Measurements from ENCODE around the gene SH3BGRL. TPM values are rescaled to one million over a fixed set of nuclear protein-coding genes. Genes with fewer than 3 reads are reported as not detected.

Gene SH3BGRL
- total and polyA plus RNA-seq, 9 of the 15 experiments (the other 6 are each of a cell fraction or from before 2014, with no cell fraction given), result 21.3 to 74.3 (median 45.4) TPM

GRCh38 chrX:81201671-81202455 lies at the start of gene SH3BGRL, which contains the start of gene HMGN5 (continued):
- no peak for TF ChIP-seq ZNF398 (CRISPR knock-in tag; IDR thresholded peaks at IDR 0.05)
- TF ChIP-seq GABPA (tag; conservative IDR thresholded peaks at IDR 0.05; ENCODE audit: low read depth), result 0 out of 2 replicates have a peak, but pooled peaks have one; percentile 20
- TF ChIP-seq ZBTB9 (CRISPR knock-in tag; IDR thresholded peaks at IDR 0.05), result no peak
- TF ChIP-seq ATF7 (IDR thresholded peaks at IDR 0.05), result no peak
- peak; percentile 29; the same call in 1 of the 2 replicates for TF ChIP-seq TFAP4 (CRISPR knock-in tag; IDR thresholded peaks at IDR 0.05; ENCODE audit: borderline replicate concordance)
- no peak for TF ChIP-seq ARID1B (IDR thresholded peaks at IDR 0.05)
- no peak for TF ChIP-seq FOXA1 (IDR thresholded peaks at IDR 0.05; ENCODE audit: borderline replicate concordance)
- TF ChIP-seq KDM2B (CRISPR knock-in tag; IDR thresholded peaks at IDR 0.05), result no peak
- peak; percentile 20 for TF ChIP-seq POLR2B (IDR thresholded peaks at IDR 0.05; ENCODE audit: low read depth, partially characterized antibody)
- TF ChIP-seq ZNF165 (CRISPR knock-in tag; IDR thresholded peaks at IDR 0.05; ENCODE audit: borderline replicate concordance), result no peak
- TF ChIP-seq ZNF512 (tag; IDR thresholded peaks at IDR 0.05), result no peak
- TF ChIP-seq SNRNP70 (optimal IDR thresholded peaks at IDR 0.05; ENCODE audit: low read depth, low read length), result no peak
- TF ChIP-seq NFXL1 (CRISPR knock-in tag; IDR thresholded peaks at IDR 0.05), result no peak
- no peak for TF ChIP-seq PRMT5 (CRISPR knock-in tag; IDR thresholded peaks at IDR 0.05)
- peak; percentile 41; the same call in 1 of the 2 replicates for TF ChIP-seq PHF8 (IDR thresholded peaks at IDR 0.05; ENCODE audit: borderline replicate concordance, low read length)
- TF ChIP-seq HDAC6 (IDR thresholded peaks at IDR 0.05; ENCODE audit: low read depth, low read length), result no peak
- no peak for TF ChIP-seq ETV5 (CRISPR knock-in tag; IDR thresholded peaks at IDR 0.05; ENCODE audit: low read depth)
- no peak for TF ChIP-seq FOS (IDR thresholded peaks at IDR 0.05; ENCODE audit: extremely low read depth, insufficient read length)
- no peak for TF ChIP-seq MCM2 (IDR thresholded peaks at IDR 0.05; ENCODE audit: low read depth)
- no peak for TF ChIP-seq IFI16 (CRISPR knock-in tag; IDR thresholded peaks at IDR 0.05)
- TF ChIP-seq POLR2H (tag; IDR thresholded peaks at IDR 0.05; ENCODE audit: low read depth), result peak; percentile 35; the same call in 1 of the 2 replicates
